GM04504 (cell line): ENCODE results near the gene FMO4.
"Not testable (repeated sequence)": the region's sequence is repeated elsewhere in the genome, so short reads cannot be mapped to it uniquely, and the experiment has no call there.

Experiments
- DNase-seq: peaks from one replicate; pipeline ENCODE4 v3.0.0-alpha.2; 2012; ENCODE audit warnings: low read depth

The FMO4 gene

GRCh38 chr1:171389171-171389570, 75.2 kb downstream of the FMO4 start:
- DNase-seq: no peak

- not testable (repeated sequence) for DNase-seq
Observed at GRCh38 chr1:171390740-171391139, 76.8 kb downstream of the FMO4 start.
